Hypothalamus (tissue), 51 donors: ENCODE results near the gene RBMS3.
"Not testable (repeated sequence)": the region's sequence is repeated elsewhere in the genome, so short reads cannot be mapped to it uniquely, and the experiment has no call there.

ENCODE experiments used
- DNase-seq, 51 donors: peaks; one replicate each; lab custom pipeline; 2025; lab: John Stamatoyannopoulos, UW

RBMS3 gene

DNA sequence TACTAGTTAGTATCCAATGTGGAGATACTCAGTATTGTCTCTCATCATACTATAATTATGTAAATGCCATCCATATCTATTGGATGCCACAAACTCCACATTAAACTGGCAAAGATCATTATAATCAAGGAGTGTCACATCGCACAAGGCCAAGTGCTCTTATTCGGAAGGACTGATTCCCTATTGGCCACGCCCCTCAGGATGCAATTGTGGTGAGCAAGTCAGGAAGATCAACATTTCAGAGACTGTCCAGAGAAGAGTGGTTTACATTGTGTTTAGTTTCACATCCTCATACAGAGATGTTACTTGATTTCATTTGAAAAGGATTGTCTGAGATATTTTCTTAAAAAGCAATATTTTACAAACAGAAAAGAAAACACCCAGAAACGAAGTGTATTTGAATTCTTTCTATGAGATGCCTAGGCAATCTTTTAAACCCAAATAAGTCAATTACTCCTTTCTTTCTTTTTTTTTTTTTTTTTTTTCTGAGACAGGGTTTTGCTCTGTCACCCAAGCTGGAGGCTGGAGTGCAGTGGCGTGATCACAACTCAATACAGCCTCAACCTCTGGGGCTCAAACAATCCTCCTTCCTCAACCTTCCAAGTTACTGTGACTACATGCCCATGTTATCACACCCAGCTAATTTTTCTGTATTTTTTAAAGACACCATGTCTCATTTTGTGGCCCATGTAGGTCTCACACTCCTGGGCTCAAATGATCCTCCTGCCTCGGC lies 369.1 kb downstream of the RBMS3 start:
- peak in 12 of 51 donors; percentile 1 to 11 (median 2) for DNase-seq

DNA sequence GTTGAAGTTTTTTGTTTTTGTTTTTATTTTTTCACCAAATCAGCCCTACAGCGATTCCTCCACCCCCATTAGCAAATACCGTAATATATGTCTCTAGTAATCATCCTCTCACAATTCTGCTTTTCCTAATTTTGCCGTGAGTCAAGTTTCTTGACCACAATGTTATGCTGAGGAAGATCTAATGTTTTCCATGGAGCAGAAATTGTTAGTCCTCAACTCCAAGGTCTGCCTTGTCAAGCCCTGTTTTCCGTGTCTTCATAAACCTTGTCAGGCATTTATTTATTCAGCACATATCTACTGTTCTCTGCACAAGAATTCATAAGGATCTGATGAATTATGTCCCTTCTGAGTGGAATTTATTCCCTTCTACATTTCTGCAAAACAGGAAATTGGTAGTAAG lies 372.8 kb downstream of the RBMS3 start:
- DNase-seq, result no peak

- DNase-seq, result no peak
These were observed 374.3 kb downstream of the RBMS3 start for GRCh38 chr3:29655015-29655747.

DNA sequence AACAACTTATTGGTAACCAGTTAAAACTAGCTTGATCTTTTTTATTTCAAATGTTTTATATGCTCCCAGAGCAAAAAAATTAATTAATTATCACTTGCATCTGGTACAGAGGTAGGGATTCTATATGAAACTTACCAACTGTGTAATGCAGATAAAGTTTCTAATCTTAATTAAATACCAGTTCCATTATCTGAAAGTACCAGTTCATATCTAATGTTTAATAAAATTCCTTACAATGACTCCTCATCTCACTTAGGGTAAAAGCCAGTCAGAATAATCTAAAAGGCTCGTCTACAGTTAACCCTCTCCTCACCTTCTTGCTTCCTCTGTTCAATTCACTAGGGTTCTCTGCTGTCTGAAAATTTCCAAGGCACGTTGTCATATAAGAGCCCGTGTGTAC lies 384.8 kb downstream of the RBMS3 start:
- no peak for DNase-seq

GRCh38 chr3:29668233-29668632 lies 387.4 kb downstream of the RBMS3 start:
- no peak for DNase-seq

DNA sequence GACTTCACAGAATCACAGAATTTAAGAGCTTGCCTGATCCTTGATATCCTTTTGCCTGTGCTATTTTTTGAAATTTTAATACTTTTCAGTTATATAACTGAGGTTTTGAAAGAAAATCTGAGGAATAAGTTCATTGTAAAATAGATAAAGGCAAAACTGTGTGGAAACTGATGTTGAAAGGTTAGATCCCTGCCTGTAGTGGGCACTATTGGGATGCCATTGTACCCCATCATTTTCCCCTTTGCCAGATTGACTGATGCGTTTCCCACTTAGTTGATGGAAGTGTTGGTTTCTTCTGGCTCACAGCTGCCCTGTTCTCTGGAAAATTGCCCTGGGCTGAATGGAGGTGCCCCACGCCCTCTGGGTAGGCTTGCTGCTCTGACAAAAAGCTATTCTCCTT lies 387.9 kb downstream of the RBMS3 start:
- no peak for DNase-seq

- not testable (repeated sequence) for DNase-seq
These were observed 389.6 kb downstream of the RBMS3 start for GRCh38 chr3:29670476-29670875.

DNA sequence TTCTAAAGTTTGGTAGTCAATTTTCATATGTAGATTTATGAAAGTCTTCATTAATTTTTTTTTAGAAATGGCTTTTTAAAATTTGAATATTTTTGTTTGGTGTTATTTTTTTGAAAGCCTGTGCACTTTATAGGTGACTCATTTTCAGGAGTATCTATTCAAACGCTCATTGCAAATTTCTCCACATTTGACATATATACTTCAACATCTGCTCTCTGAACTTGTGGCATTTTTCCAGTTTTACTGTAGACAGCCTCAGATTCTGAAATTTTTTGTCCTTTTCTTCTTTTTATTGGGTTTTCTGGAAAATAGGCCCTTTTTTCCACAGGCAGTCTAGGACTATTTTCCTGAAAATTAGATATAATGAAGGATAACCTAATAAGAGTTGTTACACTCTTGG lies 396.6 kb downstream of the RBMS3 start:
- DNase-seq, result no peak

- DNase-seq, result no peak
These were observed 399.1 kb downstream of the RBMS3 start for GRCh38 chr3:29679944-29680343.

DNA sequence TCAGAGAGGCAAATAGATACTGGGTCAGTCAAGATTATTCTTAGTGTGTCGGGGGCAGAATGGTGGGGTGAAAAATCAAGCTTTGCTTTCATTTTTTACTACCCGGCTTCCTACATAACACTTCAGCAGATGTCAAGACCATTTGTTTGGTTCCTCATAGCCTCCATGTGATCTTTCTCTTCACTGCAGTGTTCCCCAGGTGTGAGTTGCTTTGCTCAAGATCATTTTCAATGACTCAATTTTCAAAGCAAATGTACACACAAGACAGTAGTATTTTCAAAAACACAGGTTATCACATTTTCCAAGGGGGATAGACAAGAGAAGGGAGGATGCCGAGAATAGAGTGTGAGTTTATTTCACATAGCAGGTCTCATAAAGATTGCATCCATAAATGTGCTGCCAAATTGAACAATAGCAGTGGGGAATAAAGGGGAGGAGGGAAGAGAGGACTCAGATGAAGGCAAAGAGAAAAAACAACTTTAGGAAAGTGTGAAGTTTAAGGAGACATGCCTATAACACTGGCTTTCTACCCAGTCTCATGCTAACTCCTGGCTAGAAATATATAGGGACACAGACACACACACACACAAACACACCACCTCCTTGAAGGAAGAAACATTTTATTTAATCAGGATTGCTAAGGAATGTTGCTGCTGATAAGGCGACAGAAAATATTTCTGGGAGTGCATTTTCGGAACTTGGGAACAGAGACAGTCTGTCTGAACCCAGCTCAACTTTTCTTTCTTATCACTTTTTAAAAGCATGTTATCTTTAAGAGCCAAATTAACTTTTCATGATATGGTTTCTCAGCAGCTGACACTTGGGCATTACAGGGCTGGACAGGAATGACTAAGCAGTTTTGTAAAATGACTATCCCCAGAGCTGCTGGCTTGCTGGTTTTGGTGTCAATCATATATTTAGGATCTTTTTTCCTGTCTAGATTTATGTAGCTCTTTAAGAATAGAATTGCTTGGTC lies 402.4 kb downstream of the RBMS3 start:
- no peak for DNase-seq

DNA sequence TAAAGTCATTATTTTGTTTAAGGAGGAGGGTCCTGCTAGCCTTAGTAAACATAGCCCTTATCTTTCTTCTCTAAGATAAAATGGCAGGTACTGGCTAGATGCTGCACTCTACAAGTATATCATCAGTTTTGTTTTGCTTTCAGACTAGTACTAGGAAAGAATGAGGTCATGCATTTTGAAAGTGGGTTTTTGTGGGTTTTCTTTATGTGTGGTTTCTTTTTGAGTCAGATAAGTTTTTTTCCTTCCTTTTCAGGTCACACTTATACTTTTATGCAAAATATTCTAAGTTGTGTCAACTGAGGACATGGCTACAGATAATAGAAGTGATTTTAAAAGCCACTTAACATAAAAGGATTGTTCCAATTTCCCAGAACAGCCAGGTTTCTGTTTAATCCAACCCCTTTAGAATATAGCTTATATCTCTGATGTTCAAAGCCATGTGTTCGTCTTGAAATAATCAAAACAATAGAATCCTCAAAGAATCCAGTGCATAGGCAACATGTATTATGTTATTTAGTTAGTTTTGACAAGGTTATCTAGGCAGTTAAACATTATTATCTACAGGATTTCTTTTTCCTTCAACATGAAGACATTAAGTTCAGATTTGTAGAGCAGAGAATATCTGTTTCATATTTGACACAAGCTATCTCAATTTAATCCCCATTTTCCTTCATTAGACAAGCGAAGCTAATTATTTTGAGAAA lies 406.2 kb downstream of the RBMS3 start:
- no peak for DNase-seq

- DNase-seq, result no peak
These were observed 409.9 kb downstream of the RBMS3 start for GRCh38 chr3:29690686-29691353.

DNA sequence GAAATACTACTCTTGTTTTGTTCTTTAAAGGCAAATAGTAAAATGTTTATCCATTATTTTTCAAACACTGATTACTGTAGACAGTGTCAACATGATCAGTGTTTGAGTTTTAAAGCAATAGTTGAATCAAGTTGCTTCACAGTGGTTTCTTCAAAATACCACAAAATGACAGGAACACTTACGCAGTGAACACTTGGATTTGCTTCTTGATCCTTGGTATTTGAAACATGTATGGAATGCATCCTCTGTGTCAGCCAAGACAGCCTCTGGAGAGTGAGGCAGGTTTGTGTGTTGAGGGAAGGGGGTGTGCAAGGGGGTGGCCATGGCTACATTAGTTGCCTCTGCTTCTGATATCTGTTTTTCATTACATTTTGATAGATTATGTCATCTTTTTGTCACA lies 413.0 kb downstream of the RBMS3 start:
- DNase-seq, result no peak

DNA sequence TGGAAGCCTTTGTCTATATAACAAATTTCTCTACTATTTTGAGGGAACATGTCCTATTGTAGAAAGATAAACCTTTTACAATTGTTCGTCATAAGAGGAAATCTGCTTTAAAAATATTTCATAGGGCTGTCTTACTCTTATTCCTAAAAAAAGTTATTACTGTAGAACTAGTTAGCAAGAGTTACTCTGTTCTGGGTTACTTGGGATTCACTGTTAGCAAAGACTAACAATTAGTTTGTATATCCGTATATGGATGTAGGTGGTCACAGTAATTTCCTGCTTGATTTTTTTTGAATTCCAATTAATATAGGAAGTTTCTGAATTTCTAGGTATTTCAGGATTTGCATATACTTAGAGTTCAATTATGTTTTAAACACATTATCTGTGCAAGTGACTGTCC lies 413.5 kb downstream of the RBMS3 start:
- no peak for DNase-seq

GRCh38 chr3:29694783-29695182 lies 413.9 kb downstream of the RBMS3 start:
- no peak for DNase-seq

- no peak for DNase-seq
These were observed 414.3 kb downstream of the RBMS3 start for GRCh38 chr3:29695201-29695600.

GRCh38 chr3:29695643-29696198 lies 414.9 kb downstream of the RBMS3 start:
- DNase-seq, result no peak

DNA sequence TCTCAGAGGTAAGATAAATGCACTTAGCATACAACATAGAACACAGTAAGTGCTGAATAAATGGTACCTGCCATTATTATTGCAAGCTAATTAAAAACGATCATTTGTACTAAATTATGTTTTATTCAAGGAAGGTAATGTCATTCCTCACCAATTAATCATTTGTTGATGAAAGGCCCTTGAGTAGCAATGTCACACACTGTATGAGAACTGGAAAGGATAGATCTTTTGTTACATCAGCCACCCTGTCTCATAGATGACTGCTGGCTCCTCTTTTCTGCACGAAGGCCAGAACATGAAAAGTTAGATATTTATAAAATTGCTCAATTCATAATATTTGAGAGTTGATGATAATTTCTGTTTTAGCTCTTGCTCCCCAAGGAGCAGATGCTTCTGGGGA lies 415.4 kb downstream of the RBMS3 start:
- no peak for DNase-seq

DNA sequence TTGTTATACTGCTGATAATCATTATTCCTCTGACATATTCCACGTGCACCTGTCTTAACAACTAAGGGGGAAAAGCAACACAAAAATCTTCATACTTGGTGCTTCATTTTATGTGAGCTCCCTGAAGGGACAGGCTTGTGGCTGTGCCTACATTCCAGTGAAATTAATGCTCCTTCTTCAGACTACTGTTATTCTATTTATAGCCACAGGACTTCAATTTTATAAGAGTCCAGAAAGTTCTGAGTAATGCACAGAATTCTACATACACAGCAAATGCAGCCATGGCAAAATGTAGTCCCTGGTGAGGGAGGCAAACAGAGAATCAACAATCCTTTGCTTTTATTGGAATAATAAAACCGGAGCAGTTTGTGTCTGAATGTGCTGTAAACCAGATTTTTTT lies 417.1 kb downstream of the RBMS3 start:
- no peak for DNase-seq

DNA sequence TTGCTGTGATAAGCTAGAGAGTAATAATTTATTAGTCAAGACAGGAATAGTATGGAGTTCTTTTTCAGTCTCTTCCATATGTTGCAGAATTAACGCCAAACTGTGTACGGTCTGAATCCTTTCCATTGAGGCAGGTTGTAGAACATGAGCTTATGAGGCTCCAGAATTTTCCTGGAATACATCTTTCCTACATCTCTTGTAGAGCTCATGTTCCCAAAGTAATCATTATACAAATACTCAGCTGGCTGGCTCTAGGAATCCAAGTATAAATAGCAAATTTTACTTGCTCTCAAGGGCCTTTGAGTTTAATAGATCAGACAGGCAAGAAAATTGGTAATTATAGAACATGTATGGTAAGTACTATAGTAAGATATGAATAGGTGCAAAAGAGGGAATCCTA lies 419.4 kb downstream of the RBMS3 start:
- no peak for DNase-seq
